Measurements from ENCODE around the gene RELN.

RELN gene

DNA sequence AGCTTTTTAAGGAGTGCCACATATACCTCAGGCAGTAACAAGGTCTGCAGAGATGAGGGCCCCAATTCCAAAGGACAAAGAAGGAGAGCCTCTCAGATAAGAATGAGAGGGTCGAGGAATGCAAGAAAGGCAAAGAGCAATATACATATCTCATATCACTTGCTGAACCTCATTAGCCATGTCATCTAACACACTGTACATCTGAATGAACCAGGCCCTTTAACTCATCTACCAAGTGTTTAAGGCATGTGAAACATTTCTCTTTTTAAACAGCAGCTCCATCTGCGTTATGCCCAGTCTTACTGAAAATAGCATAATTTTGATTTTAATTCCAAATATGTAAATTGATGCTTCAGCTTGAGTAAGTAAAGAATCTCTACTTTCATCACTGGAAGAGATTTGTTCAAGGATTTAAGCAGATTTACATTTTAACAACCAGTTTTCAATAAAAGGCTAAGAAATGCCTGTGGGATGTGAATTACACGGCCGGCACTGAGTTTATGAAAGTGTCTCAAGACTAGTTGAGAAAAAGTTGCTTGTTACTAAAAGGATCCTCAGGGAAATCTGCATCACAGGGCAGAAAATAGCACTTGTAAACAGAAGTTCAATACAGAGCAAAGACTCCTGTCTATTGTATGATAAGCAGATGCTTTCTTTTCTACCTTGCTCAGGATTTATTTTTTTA is 419.7 kb downstream of the RELN start (continued):
- TF ChIP-seq, protein P1, sequence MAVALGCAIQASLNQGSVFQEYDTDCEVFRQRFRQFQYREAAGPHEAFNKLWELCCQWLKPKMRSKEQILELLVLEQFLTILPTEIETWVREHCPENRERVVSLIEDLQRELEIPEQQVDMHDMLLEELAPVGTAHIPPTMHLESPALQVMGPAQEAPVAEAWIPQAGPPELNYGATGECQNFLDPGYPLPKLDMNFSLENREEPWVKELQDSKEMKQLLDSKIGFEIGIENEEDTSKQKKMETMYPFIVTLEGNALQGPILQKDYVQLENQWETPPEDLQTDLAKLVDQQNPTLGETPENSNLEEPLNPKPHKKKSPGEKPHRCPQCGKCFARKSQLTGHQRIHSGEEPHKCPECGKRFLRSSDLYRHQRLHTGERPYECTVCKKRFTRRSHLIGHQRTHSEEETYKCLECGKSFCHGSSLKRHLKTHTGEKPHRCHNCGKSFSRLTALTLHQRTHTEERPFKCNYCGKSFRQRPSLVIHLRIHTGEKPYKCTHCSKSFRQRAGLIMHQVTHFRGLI (tag by site-specific recombination; IDR thresholded peaks at IDR 0.05) = no peak

- Histone ChIP-seq H3K4me1 (ENCODE audit: control insufficient read depth, insufficient read depth, low read length) (no peaks in the 10 kb centered on the region), H3K36me3 (ENCODE audit: control insufficient read depth in 2 of 2, insufficient read depth in 1 of 2, low read length in 2 of 2) (no peaks in the 10 kb centered on the region), H3K4me3 (ENCODE audit: low read depth, low read length) (no peak overlapping the region), H3K27ac (ENCODE audit: extremely low read depth, low read depth, low read length) (no peak overlapping the region), H3K9me3 (ENCODE audit: control insufficient read depth, insufficient read depth, low read depth, low read length) (no peaks in the 10 kb centered on the region)
- POLR2A ChIA-PET = no interaction called here
- CTCF ChIA-PET = no interaction called here
- TF ChIP-seq ZNF398 (tag by site-specific recombination; IDR thresholded peaks at IDR 0.05) = no peak
- no peak for TF ChIP-seq GLI4 (tag by site-specific recombination; IDR thresholded peaks at IDR 0.05)
- no peak for TF ChIP-seq ZNF558 (tag by site-specific recombination; IDR thresholded peaks at IDR 0.05)
These were observed 425.0 kb downstream of the RELN start for GRCh38 chr7:103564416-103564815.

- CTCF ChIA-PET = interaction anchor here (0.6 kb wide), 2 partner anchors 549 to 1288 kb away, joined by 3 read pairs; no protein-coding TSS in a partner anchor
These were observed 429.3 kb downstream of the RELN start for GRCh38 chr7:103560136-103560535.

DNA sequence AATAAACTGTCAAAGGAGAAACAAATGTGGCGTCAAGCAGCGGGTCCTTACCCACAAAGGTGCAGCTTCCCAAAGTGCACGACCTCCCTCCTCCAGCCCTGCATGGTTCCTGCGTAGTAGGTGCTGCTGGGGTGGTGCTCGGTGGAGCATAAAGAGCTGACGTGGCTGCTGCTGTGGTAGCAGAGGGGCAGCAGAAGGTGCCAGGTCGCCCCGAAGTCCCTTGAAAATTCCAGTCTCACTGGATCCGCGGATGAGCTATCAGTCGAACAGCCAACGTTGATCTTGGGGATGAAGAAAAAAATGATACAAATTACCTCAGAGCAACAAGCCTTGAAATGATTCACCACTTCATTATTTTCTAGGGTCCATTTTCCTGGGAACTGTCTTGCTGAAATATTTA is 438.4 kb downstream of the RELN start:
- ChIA-PET POLR2A (no interaction called here), CTCF (interaction anchor here (0.7 kb wide), 1 partner anchor 849 kb away, joined by 3 read pairs; no protein-coding TSS in a partner anchor)
- Histone ChIP-seq H3K36me3 (ENCODE audit: control insufficient read depth in 2 of 2, insufficient read depth in 1 of 2, low read length in 2 of 2) (no peaks in the 10 kb centered on the region), H3K4me3 (ENCODE audit: low read depth, low read length) (no peak overlapping the region), H3K9me3 (ENCODE audit: control insufficient read depth, insufficient read depth, low read depth, low read length) (no peaks in the 10 kb centered on the region), H3K27ac (ENCODE audit: extremely low read depth, low read depth, low read length) (no peak overlapping the region), H3K4me1 (ENCODE audit: control insufficient read depth, insufficient read depth, low read length) (no peaks in the 10 kb centered on the region)
- TF ChIP-seq ZNF433 (tag by site-specific recombination; IDR thresholded peaks at IDR 0.05; ENCODE audit: low read depth) (no peak), ZNF48 (tag by site-specific recombination; IDR thresholded peaks at IDR 0.05) (no peak), KLF8 (tag by site-specific recombination; IDR thresholded peaks at IDR 0.05) (no peak), ZFHX2 (tag by site-specific recombination; conservative IDR thresholded peaks at IDR 0.05) (no peak)

More at GRCh38 chr7:103560136-103560535, 429.3 kb downstream of the RELN start:
- H3K36me3 ChIP-seq (ENCODE audit: control insufficient read depth in 2 of 2, insufficient read depth in 1 of 2, low read length in 2 of 2) = no peaks in the 10 kb centered on the region
- no peak overlapping the region for H3K27ac ChIP-seq (ENCODE audit: extremely low read depth, low read depth, low read length)
- POLR2A ChIA-PET = no interaction called here
- H3K4me3 ChIP-seq (ENCODE audit: low read depth, low read length) = no peak overlapping the region
- no peak for TF ChIP-seq ZNF747 (tag by site-specific recombination; IDR thresholded peaks at IDR 0.05)
- TF ChIP-seq ZNF629 (tag by site-specific recombination; IDR thresholded peaks at IDR 0.05) = no peak
- no peak for TF ChIP-seq ZNF529 (tag by site-specific recombination; IDR thresholded peaks at IDR 0.05; ENCODE audit: insufficient replicate concordance)
- no peak for TF ChIP-seq ZNF791 (tag by site-specific recombination; IDR thresholded peaks at IDR 0.05)
- TF ChIP-seq ZNF768 (tag by site-specific recombination; IDR thresholded peaks at IDR 0.05) = no peak
- no peak for TF ChIP-seq ZNF404 (tag by site-specific recombination; IDR thresholded peaks at IDR 0.05)
- no peak for TF ChIP-seq ZNF2 (tag by site-specific recombination; IDR thresholded peaks at IDR 0.05)
- no peak for TF ChIP-seq ZNF514 (tag by site-specific recombination; IDR thresholded peaks at IDR 0.05)
- TF ChIP-seq KLF9 (tag by site-specific recombination; IDR thresholded peaks at IDR 0.05; ENCODE audit: low read depth) = no peak
- TF ChIP-seq, protein P2, sequence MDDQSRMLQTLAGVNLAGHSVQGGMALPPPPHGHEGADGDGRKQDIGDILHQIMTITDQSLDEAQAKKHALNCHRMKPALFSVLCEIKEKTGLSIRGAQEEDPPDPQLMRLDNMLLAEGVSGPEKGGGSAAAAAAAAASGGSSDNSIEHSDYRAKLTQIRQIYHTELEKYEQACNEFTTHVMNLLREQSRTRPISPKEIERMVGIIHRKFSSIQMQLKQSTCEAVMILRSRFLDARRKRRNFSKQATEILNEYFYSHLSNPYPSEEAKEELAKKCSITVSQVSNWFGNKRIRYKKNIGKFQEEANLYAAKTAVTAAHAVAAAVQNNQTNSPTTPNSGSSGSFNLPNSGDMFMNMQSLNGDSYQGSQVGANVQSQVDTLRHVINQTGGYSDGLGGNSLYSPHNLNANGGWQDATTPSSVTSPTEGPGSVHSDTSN (CRISPR knock-in tag; IDR thresholded peaks at IDR 0.05) = no peak
- TF ChIP-seq ZNF311 (tag by site-specific recombination; IDR thresholded peaks at IDR 0.05; ENCODE audit: borderline replicate concordance) = no peak
- TF ChIP-seq, protein P1 (tag by site-specific recombination; IDR thresholded peaks at IDR 0.05) = no peak
- TF ChIP-seq ZEB2 (tag by site-specific recombination; IDR thresholded peaks at IDR 0.05) = no peak
- TF ChIP-seq ZNF324 (tag by site-specific recombination; IDR thresholded peaks at IDR 0.05) = no peak
- no peak for TF ChIP-seq ZNF266 (tag by site-specific recombination; IDR thresholded peaks at IDR 0.05; ENCODE audit: low read depth)
- TF ChIP-seq HOXC10 (CRISPR knock-in tag; IDR thresholded peaks at IDR 0.05) = no peak
- TF ChIP-seq ZNF560 (tag by site-specific recombination; IDR thresholded peaks at IDR 0.05; ENCODE audit: borderline replicate concordance) = no peak
- H3K4me1 ChIP-seq (ENCODE audit: control insufficient read depth, insufficient read depth, low read length) = no peaks in the 10 kb centered on the region
- H3K9me3 ChIP-seq (ENCODE audit: control insufficient read depth, insufficient read depth, low read depth, low read length) = no peaks in the 10 kb centered on the region

All from HEK293 (cell line).